GM19193 (cell line): Measurements from ENCODE around the gene DIPK1A.

Source experiments
- POLR2A ChIP-seq: IDR thresholded peaks from 4 replicates; pipeline ENCODE4 v1.6.1; 2011; ENCODE audit not compliant: insufficient read depth, insufficient read length; ENCODE audit errors: extremely low read depth

DIPK1A gene

GRCh38 chr1:92921031-92922023, 39.9 kb downstream of the DIPK1A start:
- no peak for TF ChIP-seq POLR2A

- no peak for TF ChIP-seq POLR2A
Measured at GRCh38 chr1:92916899-92917298, 44.4 kb downstream of the DIPK1A start.

- TF ChIP-seq POLR2A = no peak
Measured at GRCh38 chr1:92915547-92915946, 45.7 kb downstream of the DIPK1A start.

GRCh38 chr1:92913093-92913819, 48.0 kb downstream of the DIPK1A start:
- TF ChIP-seq POLR2A = no peak

GRCh38 chr1:92910081-92910480, 51.2 kb downstream of the DIPK1A start:
- TF ChIP-seq POLR2A = no peak

- no peak for TF ChIP-seq POLR2A
Measured at GRCh38 chr1:92909321-92909720, 51.9 kb downstream of the DIPK1A start.

GRCh38 chr1:92907949-92908684, 53.1 kb downstream of the DIPK1A start:
- no peak for TF ChIP-seq POLR2A

GRCh38 chr1:92903765-92904164, 57.5 kb downstream of the DIPK1A start:
- no peak for TF ChIP-seq POLR2A

- TF ChIP-seq POLR2A = no peak
Measured at GRCh38 chr1:92902406-92902744, 58.9 kb downstream of the DIPK1A start.

- no peak for TF ChIP-seq POLR2A
Measured at GRCh38 chr1:92901699-92902405, 59.4 kb downstream of the DIPK1A start.

GRCh38 chr1:92901126-92901525, 60.1 kb downstream of the DIPK1A start:
- TF ChIP-seq POLR2A = no peak

- TF ChIP-seq POLR2A = no peak
Measured at GRCh38 chr1:92900539-92900938, 60.7 kb downstream of the DIPK1A start.

- no peak for TF ChIP-seq POLR2A
Measured at GRCh38 chr1:92899780-92900179, 61.5 kb downstream of the DIPK1A start.

- no peak for TF ChIP-seq POLR2A
Measured at GRCh38 chr1:92887465-92887864, 73.8 kb downstream of the DIPK1A start.

- no peak for TF ChIP-seq POLR2A
Measured at GRCh38 chr1:92886886-92887419, 74.3 kb downstream of the DIPK1A start.

GRCh38 chr1:92884195-92884594, 77.1 kb downstream of the DIPK1A start:
- no peak for TF ChIP-seq POLR2A
